Measurements from ENCODE around the gene GCFC2. TPM values are rescaled to one million over a fixed set of nuclear protein-coding genes. Genes with fewer than 3 reads are reported as not detected.
"Not testable (repeated sequence)": the region's sequence is repeated elsewhere in the genome, so short reads cannot be mapped to it uniquely, and the experiment has no call there.

The GCFC2 gene
- total RNA-seq, 1 experiment from 2014 or later, result 11.3 TPM

DNA sequence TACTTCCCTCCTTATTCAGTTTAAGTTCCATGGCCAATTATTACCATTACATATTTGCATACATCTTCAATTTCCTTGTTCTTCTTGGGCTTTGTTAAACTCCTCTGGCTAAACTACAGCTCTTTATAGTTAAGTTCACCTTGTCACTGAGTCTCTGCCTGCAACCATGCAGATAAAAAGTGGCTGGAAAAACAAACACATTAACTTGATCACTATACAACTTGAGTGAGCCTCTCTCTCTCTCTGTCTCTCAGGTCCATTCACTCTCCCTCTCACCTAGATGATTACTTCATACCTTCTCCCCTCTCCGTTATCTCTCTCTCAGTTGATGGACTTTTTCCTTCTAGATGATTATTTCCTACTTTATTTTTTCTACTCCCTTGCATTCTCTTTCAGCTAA lies 30.3 kb downstream of the GCFC2 start:
- no peak for DNase-seq (ENCODE audit: low spot score)

DNA sequence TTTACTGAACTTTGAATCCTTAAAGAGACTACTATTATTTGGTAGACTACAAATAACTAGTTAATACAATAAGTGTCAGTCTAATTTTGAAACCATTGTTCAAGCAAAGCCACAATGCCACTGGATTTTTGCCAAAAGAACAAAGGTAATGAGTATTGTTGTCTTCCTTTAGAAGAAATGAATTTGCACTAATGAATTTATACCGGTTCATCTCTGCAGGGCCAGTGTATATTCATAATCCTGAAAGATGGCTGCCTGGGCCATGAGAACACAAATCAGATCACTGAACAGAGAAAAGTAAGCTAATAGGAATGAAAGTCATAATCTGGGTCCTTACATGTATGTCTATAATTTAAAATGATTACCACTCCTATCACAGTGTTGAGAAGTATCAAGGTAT lies 31.2 kb downstream of the GCFC2 start:
- DNase-seq (ENCODE audit: low spot score), result no peak

GRCh38 chr2:75676464-75676863 lies 34.3 kb downstream of the GCFC2 start:
- DNase-seq (ENCODE audit: low spot score), result no peak

DNA sequence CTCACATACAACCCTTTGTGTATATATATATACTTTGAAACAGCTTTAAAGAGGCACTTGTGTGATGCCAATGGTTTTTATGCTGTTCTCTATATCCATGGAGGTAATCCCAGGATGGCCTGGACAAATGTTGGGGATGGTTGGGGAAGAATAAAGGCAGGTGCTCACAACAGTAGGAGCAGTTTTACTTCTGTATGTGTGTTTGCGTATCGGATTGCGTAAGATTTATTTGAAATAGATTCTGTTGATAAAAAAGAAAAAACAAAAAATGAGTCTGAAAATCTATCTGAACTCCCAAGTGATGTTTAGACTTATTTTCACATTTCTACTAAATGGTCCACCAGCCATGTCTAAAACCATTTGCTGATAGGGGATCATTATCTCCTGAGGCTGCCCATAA lies 34.8 kb downstream of the GCFC2 start:
- no peak for DNase-seq (ENCODE audit: low spot score)

DNA sequence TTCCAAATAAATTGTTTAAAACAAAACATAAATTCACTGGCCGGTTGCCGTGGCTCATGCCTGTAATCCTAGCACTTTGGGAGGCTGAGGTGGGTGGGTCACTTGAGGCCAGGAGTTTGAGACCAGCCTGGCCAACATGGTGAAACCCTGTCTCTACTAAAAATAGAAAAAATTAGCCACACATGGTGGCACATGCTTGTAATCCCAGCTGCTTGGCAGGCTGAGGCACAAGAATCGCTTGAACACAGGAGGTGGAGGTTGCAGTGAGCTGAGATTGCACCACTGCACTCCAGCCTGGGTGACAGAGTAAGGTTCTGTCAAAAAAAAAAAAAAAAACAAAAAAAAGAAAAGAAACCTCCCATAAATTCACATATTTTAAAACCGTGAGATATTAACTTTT lies 35.3 kb downstream of the GCFC2 start:
- DNase-seq (ENCODE audit: low spot score), result not testable (repeated sequence)

GRCh38 chr2:75667884-75668283 lies 42.8 kb downstream of the GCFC2 start:
- no peak for DNase-seq (ENCODE audit: low spot score)

GRCh38 chr2:75666911-75667310 lies 43.8 kb downstream of the GCFC2 start:
- DNase-seq (ENCODE audit: low spot score), result no peak

DNA sequence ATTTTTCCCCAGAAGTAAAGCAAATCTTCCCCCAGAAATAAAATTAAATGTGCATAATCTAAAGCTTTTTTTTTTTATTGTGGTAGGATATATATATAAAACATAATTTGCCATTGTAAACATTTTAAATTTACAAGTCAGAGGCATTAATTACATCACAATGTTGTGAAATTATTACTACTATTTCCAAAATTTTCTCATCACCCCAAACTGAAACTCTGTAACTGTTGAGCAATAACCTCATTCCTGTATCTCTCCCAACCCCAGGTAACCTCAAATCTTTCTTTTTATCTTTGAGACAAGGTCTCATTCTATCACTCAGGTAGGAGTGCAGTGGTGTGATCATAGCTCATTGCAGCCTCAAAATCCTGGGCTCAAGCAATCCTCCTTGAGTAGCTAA lies 52.9 kb downstream of the GCFC2 start:
- no peak for DNase-seq (ENCODE audit: low spot score)

- no peak for DNase-seq (ENCODE audit: low spot score)
Measured at GRCh38 chr2:75656563-75656962, 54.2 kb downstream of the GCFC2 start.

DNA sequence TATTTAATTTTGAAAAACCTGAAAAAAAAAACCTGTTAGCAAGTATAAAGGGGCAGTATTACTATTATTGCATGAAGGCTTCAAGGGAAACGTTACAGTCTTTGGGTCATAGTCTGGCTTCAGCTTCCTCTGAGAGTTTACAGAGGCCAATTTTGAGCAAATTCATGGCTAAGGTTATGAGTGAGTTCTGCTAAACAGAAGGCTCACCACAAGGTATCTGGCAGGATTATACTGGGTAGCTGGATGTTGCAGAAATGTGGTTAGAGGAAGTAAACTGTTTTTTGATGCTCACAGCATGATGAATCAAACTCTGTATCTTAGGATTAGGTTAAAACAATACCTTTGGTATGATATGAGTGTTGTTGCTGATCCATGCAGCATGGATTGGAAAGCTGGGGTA lies 54.9 kb downstream of the GCFC2 start:
- DNase-seq (ENCODE audit: low spot score), result no peak

DNA sequence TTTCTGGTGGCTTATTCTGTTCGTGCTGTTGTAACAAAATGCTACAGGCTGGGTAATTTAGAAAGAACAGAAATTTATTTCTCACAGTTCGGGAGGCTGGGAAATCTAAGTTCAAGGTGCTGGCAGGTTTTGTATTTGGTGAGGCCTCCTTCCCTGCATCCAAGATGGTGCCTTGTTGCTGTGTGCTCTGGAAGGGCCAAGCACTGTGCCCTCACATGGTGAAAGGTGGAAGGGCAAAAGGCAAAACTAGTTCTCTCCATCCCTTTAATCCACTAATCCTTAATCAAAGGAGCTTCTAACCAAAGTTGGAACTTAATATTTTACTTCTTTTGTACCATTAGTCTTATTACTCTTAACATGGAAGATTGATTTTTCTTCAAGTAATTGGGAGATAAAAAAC lies 56.7 kb downstream of the GCFC2 start:
- no peak for DNase-seq (ENCODE audit: low spot score)

- no peak for DNase-seq (ENCODE audit: low spot score)
Measured at GRCh38 chr2:75647771-75648170, 62.9 kb downstream of the GCFC2 start.

DNA sequence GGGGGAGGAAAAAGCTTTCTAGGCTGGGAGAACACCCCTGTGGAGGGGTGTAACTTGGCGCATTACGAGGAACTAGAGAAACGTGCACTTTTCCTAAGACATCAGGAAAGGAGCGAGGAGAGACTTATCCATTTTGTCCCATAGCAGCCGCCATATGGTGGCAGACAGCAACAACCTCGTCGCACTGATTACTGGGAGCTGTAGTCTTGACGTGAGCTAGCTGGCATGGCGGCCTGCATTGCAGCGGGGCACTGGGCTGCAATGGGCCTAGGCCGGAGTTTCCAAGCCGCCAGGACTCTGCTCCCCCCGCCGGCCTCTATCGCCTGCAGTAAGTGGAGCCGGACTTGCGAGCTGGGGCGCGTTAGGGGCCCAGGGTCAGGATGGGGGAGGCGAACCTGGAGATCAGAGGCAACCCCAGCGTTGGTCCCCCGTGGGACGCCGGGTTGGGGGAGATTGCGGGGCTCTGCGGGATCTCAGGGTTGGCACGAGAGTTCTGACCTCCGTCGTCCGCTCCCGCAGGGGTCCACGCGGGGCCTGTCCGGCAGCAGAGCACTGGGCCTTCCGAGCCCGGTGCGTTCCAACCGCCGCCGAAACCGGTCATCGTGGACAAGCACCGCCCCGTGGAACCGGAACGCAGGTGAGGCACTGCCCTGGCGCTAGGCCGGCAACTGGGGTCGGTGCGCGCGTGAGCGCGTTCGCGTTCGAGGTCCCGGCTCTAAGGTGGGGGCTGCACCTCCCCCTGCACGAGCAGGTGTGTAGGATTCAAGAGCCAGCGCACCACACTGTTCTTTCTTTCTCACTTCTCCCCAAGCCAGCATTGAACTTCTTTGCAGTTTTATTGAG lies 63.9 kb downstream of the GCFC2 start, which contains the start of gene MRPL19:
Gene MRPL19, plus strand, starts transcription at position 201 of the 843 bp plus-strand sequence. Its CDS starts 25 bp downstream, at position 226.
- DNase-seq (ENCODE audit: low spot score), result peak; percentile 84

DNA sequence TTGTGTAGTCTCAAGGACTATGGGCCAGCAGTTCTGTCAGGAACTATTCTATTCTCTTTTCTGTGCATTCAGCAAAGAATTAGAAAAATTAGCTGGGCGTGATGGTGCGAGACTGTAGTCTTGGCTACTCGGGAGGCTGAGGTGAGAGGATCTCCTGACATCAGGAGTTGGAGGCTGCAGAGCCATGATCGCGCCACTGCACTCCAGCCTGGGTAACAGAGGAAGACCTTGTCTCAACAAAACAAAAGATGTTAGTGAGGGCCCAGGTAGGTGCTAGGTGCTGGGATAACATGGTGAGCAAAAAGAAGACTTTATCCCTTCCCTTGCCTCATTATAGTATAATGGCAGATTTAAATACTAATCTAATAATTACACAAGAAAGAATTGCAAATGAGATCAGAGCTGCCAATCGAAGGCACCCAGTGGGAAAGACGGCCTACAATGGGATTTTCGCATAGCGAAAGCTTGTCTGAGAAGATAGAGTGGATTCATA lies 64.6 kb downstream of the GCFC2 start:
- no peak for DNase-seq (ENCODE audit: low spot score)

DNA sequence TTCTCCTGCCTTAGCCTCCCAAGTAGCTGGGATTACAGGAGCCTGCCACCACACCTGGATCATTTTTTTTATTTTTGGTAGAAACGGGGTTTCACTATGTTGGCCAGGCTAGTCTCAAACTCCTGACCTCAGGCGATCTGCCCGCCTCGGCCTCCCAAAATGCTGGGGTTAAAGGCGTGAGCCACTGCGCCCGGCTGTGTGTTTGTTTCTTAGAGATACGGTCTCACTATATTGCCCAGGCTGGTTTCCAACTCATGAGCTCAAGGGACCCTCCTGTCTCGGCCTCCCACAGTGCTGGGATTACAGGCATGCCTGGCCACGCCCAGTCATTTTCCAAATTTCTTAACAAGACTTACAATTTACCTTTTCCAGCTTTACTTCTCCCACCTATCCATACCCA lies 65.1 kb downstream of the GCFC2 start:
- no peak for DNase-seq (ENCODE audit: low spot score)

DNA sequence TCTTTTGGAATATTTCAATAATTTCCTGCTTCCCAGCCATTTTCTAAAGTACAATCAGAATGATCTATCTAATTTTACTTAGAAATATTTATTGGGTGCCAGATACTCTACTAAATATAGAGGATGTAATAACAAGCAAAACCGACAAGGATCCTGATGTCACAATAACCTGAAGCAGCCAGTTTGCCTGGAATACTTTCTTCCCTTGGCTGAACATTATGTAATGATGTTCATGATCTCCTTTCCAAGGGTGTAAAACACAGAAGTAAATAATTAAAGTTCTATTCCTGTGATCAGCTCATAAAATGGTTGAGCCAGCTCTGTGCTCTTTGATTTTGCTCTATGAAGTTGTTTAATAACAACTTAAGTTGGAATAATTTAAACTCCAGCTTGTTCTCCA lies 66.7 kb downstream of the GCFC2 start:
- no peak for DNase-seq (ENCODE audit: low spot score)

- DNase-seq (ENCODE audit: low spot score), result no peak
Measured at GRCh38 chr2:75641587-75641986, 69.1 kb downstream of the GCFC2 start.

DNA sequence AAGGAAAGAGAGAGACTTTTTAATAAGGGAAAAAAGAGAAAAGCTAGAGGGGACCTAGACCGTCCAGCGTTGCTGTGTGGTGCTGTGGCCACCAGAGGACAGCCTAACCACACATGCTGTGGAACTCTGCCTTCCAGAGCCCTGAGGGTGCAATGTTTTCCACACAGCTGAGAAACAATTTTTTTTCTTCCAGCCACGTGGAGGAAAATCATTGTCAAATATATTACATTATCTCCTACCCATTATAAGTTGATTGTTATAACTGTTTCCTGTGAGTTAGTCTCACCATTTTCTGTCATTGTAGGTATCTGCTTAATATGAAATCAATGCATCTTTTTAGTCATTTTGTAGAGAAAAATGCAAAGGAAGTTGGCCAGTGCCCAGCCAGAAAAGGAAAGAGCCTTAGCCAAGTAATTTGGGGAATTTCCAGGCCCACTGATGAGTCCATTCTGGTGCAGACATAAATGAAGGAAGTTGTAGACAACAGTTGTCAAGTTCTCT lies 70.0 kb downstream of the GCFC2 start:
- DNase-seq (ENCODE audit: low spot score), result peak; percentile 66

GRCh38 chr2:75637568-75637967 lies 73.1 kb downstream of the GCFC2 start:
- DNase-seq (ENCODE audit: low spot score), result no peak

- no peak for DNase-seq (ENCODE audit: low spot score)
Measured at GRCh38 chr2:75634945-75635344, 75.8 kb downstream of the GCFC2 start.

DNA sequence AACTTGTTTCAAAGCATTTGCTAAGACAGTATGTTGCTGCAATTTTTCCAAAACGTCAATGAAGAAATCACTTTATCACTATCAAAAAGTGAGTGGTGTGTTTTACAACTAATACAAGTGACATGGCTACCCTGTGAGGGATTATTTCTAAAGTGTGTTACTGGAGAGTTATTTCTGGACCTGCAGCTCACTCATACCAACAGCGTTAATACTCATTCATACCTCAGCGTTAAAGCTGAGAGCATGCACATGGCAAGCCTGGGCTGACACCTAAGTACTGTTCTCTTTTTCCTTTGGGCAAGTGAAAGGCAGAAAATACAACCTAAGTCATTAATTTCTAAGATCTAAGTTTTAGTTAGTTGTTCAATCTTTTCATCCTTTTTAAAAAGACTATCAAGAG lies 77.1 kb downstream of the GCFC2 start:
- no peak for DNase-seq (ENCODE audit: low spot score)

- no peak for DNase-seq (ENCODE audit: low spot score)
Measured at GRCh38 chr2:75632813-75633212, 77.9 kb downstream of the GCFC2 start.

DNA sequence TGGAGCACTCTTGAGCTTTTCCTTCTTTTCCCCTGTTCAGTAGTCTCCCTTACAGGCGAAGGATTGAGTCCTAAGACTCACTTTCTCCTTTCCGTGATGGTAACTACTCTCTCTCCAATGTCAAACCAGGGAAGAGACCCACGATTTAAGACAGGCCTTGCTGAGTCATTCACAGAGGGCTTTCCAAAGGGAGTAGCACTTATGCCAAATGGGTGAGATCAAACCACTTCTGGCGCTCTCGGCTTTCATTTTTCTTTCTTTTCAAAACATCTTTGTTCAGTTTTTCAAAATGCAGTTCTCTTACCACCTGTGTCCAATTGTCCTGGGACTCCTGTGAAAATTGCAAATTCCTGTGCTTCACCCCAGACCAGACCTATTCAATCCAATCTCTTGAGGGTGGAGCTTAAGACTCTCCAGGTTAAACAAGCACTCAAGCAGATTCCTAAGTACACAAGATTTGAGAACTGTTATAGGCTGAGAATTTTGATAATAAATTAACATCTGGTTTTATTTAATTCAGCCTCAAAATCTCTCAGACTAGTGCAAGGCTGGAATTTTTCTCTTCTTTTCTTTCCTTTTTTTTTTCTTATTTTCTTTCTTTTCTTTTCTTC lies 78.5 kb downstream of the GCFC2 start:
- DNase-seq (ENCODE audit: low spot score), result no peak
